ENCODE data around the gene IRF8.

GRCh38 chr16:85955566-85955965 lies 56.6 kb downstream of the IRF8 start:
- TF ChIP-seq CTCF (IDR thresholded peaks at IDR 0.05) (no peak), POLR2A (IDR thresholded peaks at IDR 0.05) (no peak)
